Neural crest cell (in vitro differentiated cells): Measurements from ENCODE around the gene CAPN13. TPM values are rescaled to one million over a fixed set of nuclear protein-coding genes. Genes with fewer than 3 reads are reported as not detected.

Experiments used
- DNase-seq: peaks from one replicate; pipeline ENCODE4 v3.0.0; 2021; ENCODE audit warnings: low read depth, mixed read lengths, low spot score
- H3K27ac Mint-ChIP-seq: one replicate; pipeline ENCODE4 v1.8.0; 2021; ENCODE audit warnings: mild to moderate bottlenecking, mixed read lengths; ENCODE audit not compliant: unreplicated experiment
- H3K27me3 Mint-ChIP-seq: 2 replicates; pipeline ENCODE4 v1.8.0; 2021; ENCODE audit warnings: low read depth, mild to moderate bottlenecking, mixed read lengths
- H3K36me3 Mint-ChIP-seq: 2 replicates; pipeline ENCODE4 v1.8.0; 2021; ENCODE audit warnings: low read depth, mild to moderate bottlenecking, mixed read lengths
- H3K4me1 Mint-ChIP-seq: 2 replicates; pipeline ENCODE4 v1.8.0; 2021; ENCODE audit warnings: mixed read lengths
- H3K4me3 Mint-ChIP-seq: one replicate; pipeline ENCODE4 v1.8.0; 2021; ENCODE audit warnings: mild to moderate bottlenecking, mixed read lengths
- H3K9me3 Mint-ChIP-seq: 2 replicates; pipeline ENCODE4 v1.8.0; 2021; ENCODE audit warnings: mixed read lengths
- total RNA-seq: library from RNA; stranded (reverse); gene quantifications from 2 replicates; pipeline ENCODE4 v1.2.1, GENCODE V29; 2021
- TF ChIP-seq, protein P1 (sequence below): fragments of 200-600 bp; sonication (generic); conservative IDR thresholded peaks from 2 replicates; pipeline ENCODE4 v1.5.0; 2021; ENCODE audit warnings: antibody characterized with exemption, mild to moderate bottlenecking

The CAPN13 gene
- total RNA-seq, 1 donor from 2014 or later: not detected

DNA sequence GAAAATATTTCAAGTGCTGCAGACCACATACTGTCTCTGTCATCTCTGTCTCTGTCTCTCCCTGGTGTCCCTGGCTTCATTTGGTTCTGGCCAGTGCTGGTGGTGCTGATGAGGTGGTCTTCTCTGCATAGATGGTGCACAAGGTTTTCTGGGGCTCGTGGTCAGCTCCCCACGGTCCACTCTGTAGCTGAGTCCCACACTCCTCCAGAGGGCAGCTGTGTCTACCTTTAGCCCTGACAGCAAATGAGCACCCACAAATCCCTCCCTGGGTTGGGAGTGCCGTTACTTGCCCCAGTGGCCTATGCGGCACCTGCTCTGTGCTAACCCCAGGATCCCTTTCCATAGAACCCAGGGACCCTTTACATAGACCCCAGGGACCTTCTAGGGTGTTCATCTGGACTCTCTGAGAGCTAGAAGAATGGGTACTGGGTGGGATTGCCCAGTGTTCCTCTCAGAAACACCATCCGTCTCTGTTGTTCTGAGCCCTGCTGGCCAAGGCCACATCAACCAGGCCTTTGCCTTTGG is 129.3 kb downstream of the CAPN13 start:
- Mint-ChIP-seq H3K27me3 (no peaks in the 10 kb centered on the region), H3K4me1 (peaks cover 5% of the 10 kb centered on the region), H3K36me3 (no peaks in the 10 kb centered on the region), H3K4me3 (no peak overlapping the region), H3K27ac (no peak overlapping the region), H3K9me3 (no peaks in the 10 kb centered on the region)
- TF ChIP-seq, protein P1, sequence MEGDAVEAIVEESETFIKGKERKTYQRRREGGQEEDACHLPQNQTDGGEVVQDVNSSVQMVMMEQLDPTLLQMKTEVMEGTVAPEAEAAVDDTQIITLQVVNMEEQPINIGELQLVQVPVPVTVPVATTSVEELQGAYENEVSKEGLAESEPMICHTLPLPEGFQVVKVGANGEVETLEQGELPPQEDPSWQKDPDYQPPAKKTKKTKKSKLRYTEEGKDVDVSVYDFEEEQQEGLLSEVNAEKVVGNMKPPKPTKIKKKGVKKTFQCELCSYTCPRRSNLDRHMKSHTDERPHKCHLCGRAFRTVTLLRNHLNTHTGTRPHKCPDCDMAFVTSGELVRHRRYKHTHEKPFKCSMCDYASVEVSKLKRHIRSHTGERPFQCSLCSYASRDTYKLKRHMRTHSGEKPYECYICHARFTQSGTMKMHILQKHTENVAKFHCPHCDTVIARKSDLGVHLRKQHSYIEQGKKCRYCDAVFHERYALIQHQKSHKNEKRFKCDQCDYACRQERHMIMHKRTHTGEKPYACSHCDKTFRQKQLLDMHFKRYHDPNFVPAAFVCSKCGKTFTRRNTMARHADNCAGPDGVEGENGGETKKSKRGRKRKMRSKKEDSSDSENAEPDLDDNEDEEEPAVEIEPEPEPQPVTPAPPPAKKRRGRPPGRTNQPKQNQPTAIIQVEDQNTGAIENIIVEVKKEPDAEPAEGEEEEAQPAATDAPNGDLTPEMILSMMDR: no peak
- no peak for DNase-seq

DNA sequence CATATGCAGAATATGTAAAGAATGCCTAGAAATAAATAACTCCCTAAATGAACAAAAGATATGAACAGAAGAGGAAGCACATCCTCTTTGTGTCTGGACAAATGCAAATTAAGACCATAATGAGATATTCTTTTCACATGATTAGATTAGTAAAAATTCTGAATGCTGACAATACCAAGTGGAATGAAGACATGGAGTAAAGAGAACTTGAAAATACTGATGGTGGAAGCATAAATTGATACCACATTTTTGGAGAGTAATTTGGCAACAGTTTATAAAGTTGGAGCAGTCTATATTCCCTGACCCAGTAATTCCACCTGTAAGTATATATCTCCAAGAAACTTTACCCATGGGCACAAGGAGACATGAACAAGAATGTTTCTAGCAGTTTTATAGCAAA is 130.0 kb downstream of the CAPN13 start:
- Mint-ChIP-seq H3K4me3 (no peak overlapping the region), H3K36me3 (no peaks in the 10 kb centered on the region), H3K9me3 (peaks cover 4% of the 10 kb centered on the region), H3K27ac (no peak overlapping the region), H3K27me3 (no peaks in the 10 kb centered on the region), H3K4me1 (peaks cover 5% of the 10 kb centered on the region)
- no peak for DNase-seq
- TF ChIP-seq, protein P1: no peak

DNA sequence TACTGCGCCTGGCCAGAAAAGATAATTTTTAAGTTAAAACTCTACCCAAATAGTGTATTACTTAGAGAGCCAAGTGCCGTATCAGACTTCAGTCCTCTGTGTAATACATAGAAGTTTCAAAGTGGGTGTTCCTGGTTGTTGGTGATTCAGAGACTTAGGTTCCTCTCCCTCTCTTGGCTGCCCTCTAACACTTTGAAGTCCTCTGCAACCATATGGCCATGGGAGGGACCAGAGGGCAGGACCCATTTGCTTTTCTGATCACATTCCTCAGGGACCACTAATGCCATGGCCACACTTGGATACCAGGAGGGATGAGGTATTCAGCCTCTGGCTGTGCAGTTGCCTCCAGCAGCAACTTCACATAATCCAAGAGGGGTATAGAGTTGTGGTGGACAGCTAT is 131.5 kb downstream of the CAPN13 start:
- Mint-ChIP-seq H3K4me3 (no peak overlapping the region), H3K4me1 (peaks cover 5% of the 10 kb centered on the region), H3K9me3 (peaks cover 6% of the 10 kb centered on the region), H3K27ac (no peak overlapping the region), H3K27me3 (no peaks in the 10 kb centered on the region), H3K36me3 (no peaks in the 10 kb centered on the region)
- TF ChIP-seq, protein P1: no peak
- DNase-seq: no peak

DNA sequence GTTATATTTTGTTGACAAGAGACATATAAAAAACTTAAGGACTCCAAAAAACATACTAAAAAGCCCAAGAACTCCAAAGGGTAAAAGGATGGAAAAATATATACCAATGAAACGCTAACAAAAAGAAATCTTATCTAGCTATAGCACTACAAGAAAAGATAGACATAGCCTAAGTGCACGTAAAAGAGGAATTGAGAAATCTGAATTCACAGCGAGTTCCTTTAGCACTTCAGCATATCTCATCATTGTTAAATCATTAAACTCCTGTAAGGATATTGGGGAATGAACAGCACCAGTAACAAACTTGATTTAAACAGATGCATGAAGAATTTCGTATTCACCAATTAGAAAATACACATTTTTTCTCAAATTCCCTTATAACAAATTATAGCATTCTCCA is 134.1 kb downstream of the CAPN13 start:
- H3K4me1 Mint-ChIP-seq: no peaks in the 10 kb centered on the region
- no peaks in the 10 kb centered on the region for H3K27me3 Mint-ChIP-seq
- no peak for DNase-seq
- peaks cover 16% of the 10 kb centered on the region for H3K9me3 Mint-ChIP-seq
- TF ChIP-seq, protein P1: no peak
- H3K27ac Mint-ChIP-seq: no peak overlapping the region
- peaks cover 7% of the 10 kb centered on the region for H3K36me3 Mint-ChIP-seq
- H3K4me3 Mint-ChIP-seq: no peak overlapping the region
